ENCODE data around the gene SEZ6L. TPM values are rescaled to one million over a fixed set of nuclear protein-coding genes. Genes with fewer than 3 reads are reported as not detected.

SEZ6L gene
- not detected in 3 replicates for polyA plus RNA-seq
- not detected for polyA plus RNA-seq (2011; ENCODE audit: low read depth)
- polyA plus RNA-seq (2011; cell fraction: cytosol; rRNA removed), result not detected in 2 replicates
- polyA plus RNA-seq (2011; cell fraction: nucleus; rRNA removed), result not detected in 2 replicates
- polyA plus RNA-seq (2012; ENCODE audit: low replicate concordance), result not detected in 2 replicates
- polyA minus RNA-seq, result not detected in 3 replicates
- polyA minus RNA-seq (2011; cell fraction: cytosol; rRNA and poly(A)+ RNA removed), result not detected
- not detected in 2 replicates for polyA minus RNA-seq (2011; cell fraction: nucleus; rRNA and poly(A)+ RNA removed)

- no peaks in the 10 kb centered on the region for H3K9me1 ChIP-seq (ENCODE audit: control insufficient read depth, extremely low read depth, insufficient read depth, low read length)
- H3K9ac ChIP-seq (ENCODE audit: control insufficient read depth, extremely low read depth, insufficient read depth, low read length), result no peak within 1 kb of the TSS
- no peak within 1 kb of the TSS for H3K27ac ChIP-seq (ENCODE audit: control insufficient read depth, insufficient read depth, low read length)
- no peaks in the 10 kb centered on the region for H3K9me3 ChIP-seq (ENCODE audit: control insufficient read depth, low read depth, low read length)
- TF ChIP-seq EZH2 (IDR thresholded peaks at IDR 0.05; ENCODE audit: low read length) (no peak), CTCF (optimal IDR thresholded peaks at IDR 0.05 in 1 of 3, IDR thresholded peaks at IDR 0.05 in 1 of 3, conservative IDR thresholded peaks at IDR 0.05 in 1 of 3; ENCODE audit: extremely low read depth in 1 of 3, insufficient read depth in 2 of 3, low read length in 3 of 3) (no peak)
- peaks cover 35% of the 10 kb centered on the region for H3K27me3 ChIP-seq (ENCODE audit: control insufficient read depth, extremely low read depth, insufficient read depth, low read length)
- dilution Hi-C loops (cut with MboI; ENCODE audit: extremely low pct_ligation_motif_present, low sequenced_read_pairs), result no loop called here
- no peak within 1 kb of the TSS for H3K4me3 ChIP-seq (ENCODE audit: control insufficient read depth in 2 of 3, extremely low read depth in 1 of 3, insufficient read depth in 2 of 3, low read depth in 1 of 3, low read length in 3 of 3)
- no peaks in the 10 kb centered on the region for H3K79me2 ChIP-seq (ENCODE audit: control insufficient read depth, insufficient read depth, low read length)
- FAIRE-seq (no peak), DNase-seq (ENCODE audit: low read depth, low spot score) (no peak)
- H2AFZ ChIP-seq (ENCODE audit: control insufficient read depth, low read length), result no peak within 1 kb of the TSS
- no peaks in the 10 kb centered on the region for H3K36me3 ChIP-seq (ENCODE audit: control insufficient read depth in 2 of 2, extremely low read depth in 1 of 2, insufficient read depth in 2 of 2, low read length in 2 of 2)
- no peaks in the 10 kb centered on the region for H4K20me1 ChIP-seq (ENCODE audit: control insufficient read depth, extremely low read depth, insufficient read depth, low read length)
- no peaks in the 10 kb centered on the region for H3K4me1 ChIP-seq (ENCODE audit: control insufficient read depth, extremely low read depth, insufficient read depth, low read length)
- no peak within 1 kb of the TSS for H3K4me2 ChIP-seq (ENCODE audit: control insufficient read depth, extremely low read depth, insufficient read depth, low read depth, low read length)
These were observed at the start of gene SEZ6L for GRCh38 chr22:26169315-26170111. SEZ6L (plus strand) TSS chr22:26169462; CDS start chr22:26169670, 208 bp downstream.

- H2AFZ ChIP-seq (ENCODE audit: control insufficient read depth, low read length), result no peak overlapping the region
- H3K4me1 ChIP-seq (ENCODE audit: control insufficient read depth, extremely low read depth, insufficient read depth, low read length), result no peaks in the 10 kb centered on the region
- no peaks in the 10 kb centered on the region for H3K79me2 ChIP-seq (ENCODE audit: control insufficient read depth, insufficient read depth, low read length)
- DNase-seq (ENCODE audit: low read depth, low spot score), result no peak
- H3K27ac ChIP-seq (ENCODE audit: control insufficient read depth, insufficient read depth, low read length), result no peak overlapping the region
- H3K9me3 ChIP-seq (ENCODE audit: control insufficient read depth, low read depth, low read length), result no peaks in the 10 kb centered on the region
- no peaks in the 10 kb centered on the region for H3K27me3 ChIP-seq (ENCODE audit: control insufficient read depth, extremely low read depth, insufficient read depth, low read length)
- dilution Hi-C loops (cut with MboI; ENCODE audit: extremely low pct_ligation_motif_present, low sequenced_read_pairs), result no loop called here
- H3K36me3 ChIP-seq (ENCODE audit: control insufficient read depth in 2 of 2, extremely low read depth in 1 of 2, insufficient read depth in 2 of 2, low read length in 2 of 2), result no peaks in the 10 kb centered on the region
- no peak for TF ChIP-seq EZH2 (IDR thresholded peaks at IDR 0.05; ENCODE audit: low read length)
- no peaks in the 10 kb centered on the region for H3K9me1 ChIP-seq (ENCODE audit: control insufficient read depth, extremely low read depth, insufficient read depth, low read length)
- no peak overlapping the region for H3K4me3 ChIP-seq (ENCODE audit: control insufficient read depth in 2 of 3, extremely low read depth in 1 of 3, insufficient read depth in 2 of 3, low read depth in 1 of 3, low read length in 3 of 3)
- no peaks in the 10 kb centered on the region for H4K20me1 ChIP-seq (ENCODE audit: control insufficient read depth, extremely low read depth, insufficient read depth, low read length)
- no peak for FAIRE-seq
- no peak overlapping the region for H3K4me2 ChIP-seq (ENCODE audit: control insufficient read depth, extremely low read depth, insufficient read depth, low read depth, low read length)
- no peak overlapping the region for H3K9ac ChIP-seq (ENCODE audit: control insufficient read depth, extremely low read depth, insufficient read depth, low read length)
These were observed 46.3 kb upstream of the SEZ6L start for GRCh38 chr22:26122920-26123468.
